ENCODE results near the gene MYO1B.

DNA sequence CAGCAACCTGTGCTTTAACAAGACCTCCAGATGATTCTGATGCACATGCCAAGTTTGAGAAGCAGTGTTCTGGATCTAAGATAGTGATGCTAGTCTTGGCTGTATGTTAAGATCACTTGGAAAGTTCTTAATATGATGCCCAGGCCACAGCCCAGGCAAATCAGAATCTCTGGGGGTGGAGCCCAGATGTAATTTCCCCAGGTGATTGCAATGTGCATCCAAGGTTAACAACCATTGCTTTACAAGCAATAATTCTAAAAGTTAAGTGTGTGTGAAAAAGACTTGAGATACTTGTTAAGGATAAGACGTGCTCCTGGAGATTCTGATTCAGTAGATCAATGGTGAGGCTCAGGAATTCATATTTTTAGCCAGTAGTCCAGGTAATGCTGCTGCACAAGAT, 44.3 kb upstream of the MYO1B start:
- TF ChIP-seq, protein P1, sequence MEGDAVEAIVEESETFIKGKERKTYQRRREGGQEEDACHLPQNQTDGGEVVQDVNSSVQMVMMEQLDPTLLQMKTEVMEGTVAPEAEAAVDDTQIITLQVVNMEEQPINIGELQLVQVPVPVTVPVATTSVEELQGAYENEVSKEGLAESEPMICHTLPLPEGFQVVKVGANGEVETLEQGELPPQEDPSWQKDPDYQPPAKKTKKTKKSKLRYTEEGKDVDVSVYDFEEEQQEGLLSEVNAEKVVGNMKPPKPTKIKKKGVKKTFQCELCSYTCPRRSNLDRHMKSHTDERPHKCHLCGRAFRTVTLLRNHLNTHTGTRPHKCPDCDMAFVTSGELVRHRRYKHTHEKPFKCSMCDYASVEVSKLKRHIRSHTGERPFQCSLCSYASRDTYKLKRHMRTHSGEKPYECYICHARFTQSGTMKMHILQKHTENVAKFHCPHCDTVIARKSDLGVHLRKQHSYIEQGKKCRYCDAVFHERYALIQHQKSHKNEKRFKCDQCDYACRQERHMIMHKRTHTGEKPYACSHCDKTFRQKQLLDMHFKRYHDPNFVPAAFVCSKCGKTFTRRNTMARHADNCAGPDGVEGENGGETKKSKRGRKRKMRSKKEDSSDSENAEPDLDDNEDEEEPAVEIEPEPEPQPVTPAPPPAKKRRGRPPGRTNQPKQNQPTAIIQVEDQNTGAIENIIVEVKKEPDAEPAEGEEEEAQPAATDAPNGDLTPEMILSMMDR (IDR thresholded peaks at IDR 0.05) = no peak
- TF ChIP-seq JAZF1 (CRISPR knock-in tag; IDR thresholded peaks at IDR 0.05) (no peak), SMAD3 (CRISPR knock-in tag; IDR thresholded peaks at IDR 0.05; ENCODE audit: borderline replicate concordance) (no peak), CBFB (CRISPR knock-in tag; IDR thresholded peaks at IDR 0.05; ENCODE audit: low read depth) (no peak), ETV6 (CRISPR knock-in tag; IDR thresholded peaks at IDR 0.05) (no peak), ZNF396 (CRISPR knock-in tag; IDR thresholded peaks at IDR 0.05; ENCODE audit: borderline replicate concordance) (no peak)
- TF ChIP-seq, protein P2, sequence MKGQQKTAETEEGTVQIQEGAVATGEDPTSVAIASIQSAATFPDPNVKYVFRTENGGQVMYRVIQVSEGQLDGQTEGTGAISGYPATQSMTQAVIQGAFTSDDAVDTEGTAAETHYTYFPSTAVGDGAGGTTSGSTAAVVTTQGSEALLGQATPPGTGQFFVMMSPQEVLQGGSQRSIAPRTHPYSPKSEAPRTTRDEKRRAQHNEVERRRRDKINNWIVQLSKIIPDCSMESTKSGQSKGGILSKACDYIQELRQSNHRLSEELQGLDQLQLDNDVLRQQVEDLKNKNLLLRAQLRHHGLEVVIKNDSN (CRISPR knock-in tag; IDR thresholded peaks at IDR 0.05) = no peak
- TF ChIP-seq, protein P3, sequence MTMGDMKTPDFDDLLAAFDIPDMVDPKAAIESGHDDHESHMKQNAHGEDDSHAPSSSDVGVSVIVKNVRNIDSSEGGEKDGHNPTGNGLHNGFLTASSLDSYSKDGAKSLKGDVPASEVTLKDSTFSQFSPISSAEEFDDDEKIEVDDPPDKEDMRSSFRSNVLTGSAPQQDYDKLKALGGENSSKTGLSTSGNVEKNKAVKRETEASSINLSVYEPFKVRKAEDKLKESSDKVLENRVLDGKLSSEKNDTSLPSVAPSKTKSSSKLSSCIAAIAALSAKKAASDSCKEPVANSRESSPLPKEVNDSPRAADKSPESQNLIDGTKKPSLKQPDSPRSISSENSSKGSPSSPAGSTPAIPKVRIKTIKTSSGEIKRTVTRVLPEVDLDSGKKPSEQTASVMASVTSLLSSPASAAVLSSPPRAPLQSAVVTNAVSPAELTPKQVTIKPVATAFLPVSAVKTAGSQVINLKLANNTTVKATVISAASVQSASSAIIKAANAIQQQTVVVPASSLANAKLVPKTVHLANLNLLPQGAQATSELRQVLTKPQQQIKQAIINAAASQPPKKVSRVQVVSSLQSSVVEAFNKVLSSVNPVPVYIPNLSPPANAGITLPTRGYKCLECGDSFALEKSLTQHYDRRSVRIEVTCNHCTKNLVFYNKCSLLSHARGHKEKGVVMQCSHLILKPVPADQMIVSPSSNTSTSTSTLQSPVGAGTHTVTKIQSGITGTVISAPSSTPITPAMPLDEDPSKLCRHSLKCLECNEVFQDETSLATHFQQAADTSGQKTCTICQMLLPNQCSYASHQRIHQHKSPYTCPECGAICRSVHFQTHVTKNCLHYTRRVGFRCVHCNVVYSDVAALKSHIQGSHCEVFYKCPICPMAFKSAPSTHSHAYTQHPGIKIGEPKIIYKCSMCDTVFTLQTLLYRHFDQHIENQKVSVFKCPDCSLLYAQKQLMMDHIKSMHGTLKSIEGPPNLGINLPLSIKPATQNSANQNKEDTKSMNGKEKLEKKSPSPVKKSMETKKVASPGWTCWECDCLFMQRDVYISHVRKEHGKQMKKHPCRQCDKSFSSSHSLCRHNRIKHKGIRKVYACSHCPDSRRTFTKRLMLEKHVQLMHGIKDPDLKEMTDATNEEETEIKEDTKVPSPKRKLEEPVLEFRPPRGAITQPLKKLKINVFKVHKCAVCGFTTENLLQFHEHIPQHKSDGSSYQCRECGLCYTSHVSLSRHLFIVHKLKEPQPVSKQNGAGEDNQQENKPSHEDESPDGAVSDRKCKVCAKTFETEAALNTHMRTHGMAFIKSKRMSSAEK (CRISPR knock-in tag; IDR thresholded peaks at IDR 0.05; ENCODE audit: borderline replicate concordance) = no peak
- TF ChIP-seq, protein P4, sequence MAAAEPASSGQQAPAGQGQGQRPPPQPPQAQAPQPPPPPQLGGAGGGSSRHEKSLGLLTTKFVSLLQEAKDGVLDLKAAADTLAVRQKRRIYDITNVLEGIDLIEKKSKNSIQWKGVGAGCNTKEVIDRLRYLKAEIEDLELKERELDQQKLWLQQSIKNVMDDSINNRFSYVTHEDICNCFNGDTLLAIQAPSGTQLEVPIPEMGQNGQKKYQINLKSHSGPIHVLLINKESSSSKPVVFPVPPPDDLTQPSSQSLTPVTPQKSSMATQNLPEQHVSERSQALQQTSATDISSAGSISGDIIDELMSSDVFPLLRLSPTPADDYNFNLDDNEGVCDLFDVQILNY (CRISPR knock-in tag; IDR thresholded peaks at IDR 0.05) = no peak
- TF ChIP-seq, protein P5, sequence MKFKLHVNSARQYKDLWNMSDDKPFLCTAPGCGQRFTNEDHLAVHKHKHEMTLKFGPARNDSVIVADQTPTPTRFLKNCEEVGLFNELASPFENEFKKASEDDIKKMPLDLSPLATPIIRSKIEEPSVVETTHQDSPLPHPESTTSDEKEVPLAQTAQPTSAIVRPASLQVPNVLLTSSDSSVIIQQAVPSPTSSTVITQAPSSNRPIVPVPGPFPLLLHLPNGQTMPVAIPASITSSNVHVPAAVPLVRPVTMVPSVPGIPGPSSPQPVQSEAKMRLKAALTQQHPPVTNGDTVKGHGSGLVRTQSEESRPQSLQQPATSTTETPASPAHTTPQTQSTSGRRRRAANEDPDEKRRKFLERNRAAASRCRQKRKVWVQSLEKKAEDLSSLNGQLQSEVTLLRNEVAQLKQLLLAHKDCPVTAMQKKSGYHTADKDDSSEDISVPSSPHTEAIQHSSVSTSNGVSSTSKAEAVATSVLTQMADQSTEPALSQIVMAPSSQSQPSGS (CRISPR knock-in tag; IDR thresholded peaks at IDR 0.05; ENCODE audit: borderline replicate concordance, low read depth) = no peak
- TF ChIP-seq, protein P6, sequence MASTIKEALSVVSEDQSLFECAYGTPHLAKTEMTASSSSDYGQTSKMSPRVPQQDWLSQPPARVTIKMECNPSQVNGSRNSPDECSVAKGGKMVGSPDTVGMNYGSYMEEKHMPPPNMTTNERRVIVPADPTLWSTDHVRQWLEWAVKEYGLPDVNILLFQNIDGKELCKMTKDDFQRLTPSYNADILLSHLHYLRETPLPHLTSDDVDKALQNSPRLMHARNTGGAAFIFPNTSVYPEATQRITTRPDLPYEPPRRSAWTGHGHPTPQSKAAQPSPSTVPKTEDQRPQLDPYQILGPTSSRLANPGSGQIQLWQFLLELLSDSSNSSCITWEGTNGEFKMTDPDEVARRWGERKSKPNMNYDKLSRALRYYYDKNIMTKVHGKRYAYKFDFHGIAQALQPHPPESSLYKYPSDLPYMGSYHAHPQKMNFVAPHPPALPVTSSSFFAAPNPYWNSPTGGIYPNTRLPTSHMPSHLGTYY (CRISPR knock-in tag; IDR thresholded peaks at IDR 0.05) = no peak
- TF ChIP-seq, protein P7, sequence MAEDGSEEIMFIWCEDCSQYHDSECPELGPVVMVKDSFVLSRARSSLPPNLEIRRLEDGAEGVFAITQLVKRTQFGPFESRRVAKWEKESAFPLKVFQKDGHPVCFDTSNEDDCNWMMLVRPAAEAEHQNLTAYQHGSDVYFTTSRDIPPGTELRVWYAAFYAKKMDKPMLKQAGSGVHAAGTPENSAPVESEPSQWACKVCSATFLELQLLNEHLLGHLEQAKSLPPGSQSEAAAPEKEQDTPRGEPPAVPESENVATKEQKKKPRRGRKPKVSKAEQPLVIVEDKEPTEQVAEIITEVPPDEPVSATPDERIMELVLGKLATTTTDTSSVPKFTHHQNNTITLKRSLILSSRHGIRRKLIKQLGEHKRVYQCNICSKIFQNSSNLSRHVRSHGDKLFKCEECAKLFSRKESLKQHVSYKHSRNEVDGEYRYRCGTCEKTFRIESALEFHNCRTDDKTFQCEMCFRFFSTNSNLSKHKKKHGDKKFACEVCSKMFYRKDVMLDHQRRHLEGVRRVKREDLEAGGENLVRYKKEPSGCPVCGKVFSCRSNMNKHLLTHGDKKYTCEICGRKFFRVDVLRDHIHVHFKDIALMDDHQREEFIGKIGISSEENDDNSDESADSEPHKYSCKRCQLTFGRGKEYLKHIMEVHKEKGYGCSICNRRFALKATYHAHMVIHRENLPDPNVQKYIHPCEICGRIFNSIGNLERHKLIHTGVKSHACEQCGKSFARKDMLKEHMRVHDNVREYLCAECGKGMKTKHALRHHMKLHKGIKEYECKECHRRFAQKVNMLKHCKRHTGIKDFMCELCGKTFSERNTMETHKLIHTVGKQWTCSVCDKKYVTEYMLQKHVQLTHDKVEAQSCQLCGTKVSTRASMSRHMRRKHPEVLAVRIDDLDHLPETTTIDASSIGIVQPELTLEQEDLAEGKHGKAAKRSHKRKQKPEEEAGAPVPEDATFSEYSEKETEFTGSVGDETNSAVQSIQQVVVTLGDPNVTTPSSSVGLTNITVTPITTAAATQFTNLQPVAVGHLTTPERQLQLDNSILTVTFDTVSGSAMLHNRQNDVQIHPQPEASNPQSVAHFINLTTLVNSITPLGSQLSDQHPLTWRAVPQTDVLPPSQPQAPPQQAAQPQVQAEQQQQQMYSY (CRISPR knock-in tag; IDR thresholded peaks at IDR 0.05) = no peak
